Smooth muscle cell (in vitro differentiated cells): ENCODE data around the gene KLF4. TPM values are rescaled to one million over a fixed set of nuclear protein-coding genes. Genes with fewer than 3 reads are reported as not detected.

Experiments
- DNase-seq: peaks from one replicate; lab custom pipeline; 2025; ENCODE audit not compliant: unreplicated experiment; lab: John Stamatoyannopoulos, UW
- H2AFZ ChIP-seq: fragments of 200-600 bp; sonication (generic); 2 replicates; pipeline ENCODE4 v1.6.0; 2016; ENCODE audit warnings: antibody characterized with exemption, low read depth, mild to moderate bottlenecking
- H3F3A ChIP-seq: fragments of 200-600 bp; sonication (generic); 2 replicates; pipeline ENCODE4 v1.6.0; 2017; ENCODE audit warnings: antibody characterized with exemption, low read depth
- H3K27ac ChIP-seq: fragments of 200-600 bp; sonication (generic); 2 replicates; pipeline ENCODE4 v1.5.1; 2016; ENCODE audit warnings: low read depth, mild to moderate bottlenecking
- H3K27me3 ChIP-seq: fragments of 200-600 bp; sonication (generic); 2 replicates; pipeline ENCODE4 v1.6.1; 2016; ENCODE audit warnings: low read depth, mild to moderate bottlenecking
- H3K36me3 ChIP-seq: fragments of 200-600 bp; sonication (generic); 2 replicates; pipeline ENCODE4 v1.5.1; 2016; ENCODE audit warnings: low read depth
- H3K4me1 ChIP-seq: fragments of 200-600 bp; sonication (generic); 2 replicates; pipeline ENCODE4 v1.5.1; 2016; ENCODE audit warnings: low read depth
- H3K4me2 ChIP-seq: fragments of 200-600 bp; sonication (generic); 2 replicates; pipeline ENCODE4 v1.6.0; 2016; ENCODE audit warnings: mild to moderate bottlenecking
- H3K4me3 ChIP-seq: fragments of 200-600 bp; sonication (generic); 2 replicates; pipeline ENCODE4 v1.5.1; 2016; ENCODE audit warnings: mild to moderate bottlenecking
- H3K79me2 ChIP-seq: fragments of 200-600 bp; sonication (generic); 2 replicates; pipeline ENCODE4 v1.6.0; 2016; ENCODE audit warnings: low read depth, mild to moderate bottlenecking
- H3K9ac ChIP-seq: fragments of 200-600 bp; sonication (generic); 2 replicates; pipeline ENCODE4 v1.6.0; 2016; ENCODE audit warnings: low read depth
- H3K9me3 ChIP-seq: fragments of 200-600 bp; sonication (generic); replicated peaks from 2 replicates; pipeline ENCODE4 v1.5.1; 2016; ENCODE audit warnings: low read depth
- H4K20me1 ChIP-seq: fragments of 200-600 bp; sonication (generic); 2 replicates; pipeline ENCODE4 v1.6.0; 2016; ENCODE audit warnings: low read depth
- CTCF ChIP-seq: fragments of 200-600 bp; sonication (generic); IDR thresholded peaks from 2 replicates; pipeline ENCODE4 v1.5.1; 2017; ENCODE audit warnings: borderline replicate concordance, mild to moderate bottlenecking, antibody characterized with exemption; ENCODE audit not compliant: insufficient read depth, poor library complexity, severe bottlenecking
- WGBS: methylation state at CpG from one replicate; pipeline ENCODE4 v1.1.7; 2016; ENCODE audit warnings: low lambda C conversion rate; 5-methylcytosine and 5-hydroxymethylcytosine counted together
- polyA plus RNA-seq: library from polyadenylated mRNA; unstranded; fragments of >200 nt; fragmentation: Nextera tagmentation; extraction: Ambion mirVana; gene quantifications from 2 replicates; pipeline ENCODE4 v1.2.1, GENCODE V29; 2016
- total RNA-seq: library from RNA; depleted of rRNA; stranded (reverse); fragments of >200 nt; gene quantifications from 2 replicates; pipeline ENCODE4 v1.2.3, GENCODE V29; 2014

Gene KLF4
- total and polyA plus RNA-seq, 2 experiments from 2014 or later, result 5.1 to 43.6 TPM

DNA sequence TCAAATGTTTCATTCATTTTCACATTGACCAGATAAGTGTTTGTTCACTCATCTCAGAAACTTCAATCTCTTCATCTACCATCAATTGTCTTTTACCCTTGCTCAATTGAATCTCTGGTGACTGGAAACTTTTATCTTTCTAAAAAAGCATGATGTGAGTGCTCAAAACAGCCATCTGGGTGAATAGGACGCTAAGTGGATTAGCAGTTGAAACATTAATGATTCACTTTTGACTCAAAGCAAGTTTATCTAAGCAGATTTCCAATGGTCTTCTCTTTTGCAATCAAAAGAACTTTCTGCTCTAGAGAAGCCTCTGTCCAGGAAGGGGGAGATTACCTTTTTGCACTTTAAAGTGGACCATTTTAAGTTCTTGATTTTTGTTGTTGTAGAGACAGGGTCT is 22.2 kb downstream of the KLF4 start:
- Histone ChIP-seq H3K9me3 (no peaks in the 10 kb centered on the region), H4K20me1 (no peaks in the 10 kb centered on the region), H3K4me1 (peaks cover 4% of the 10 kb centered on the region), H3K36me3 (no peaks in the 10 kb centered on the region), H3K4me3 (no peak overlapping the region), H3K4me2 (no peak overlapping the region), H3K27ac (no peak overlapping the region), H3K79me2 (no peaks in the 10 kb centered on the region), H3F3A (peaks cover 7% of the 10 kb centered on the region), H3K9ac (no peak overlapping the region), H3K27me3 (no peaks in the 10 kb centered on the region), H2AFZ (no peak overlapping the region)
- TF ChIP-seq CTCF, result no peak
- DNase-seq, result no peak
- 16% methylated on average over 1 of the region's 1 CpG for WGBS

- WGBS, result 96% methylated on average over 2 of the region's 2 CpGs
Observed at GRCh38 chr9:107466826-107467225, 22.7 kb downstream of the KLF4 start.

DNA sequence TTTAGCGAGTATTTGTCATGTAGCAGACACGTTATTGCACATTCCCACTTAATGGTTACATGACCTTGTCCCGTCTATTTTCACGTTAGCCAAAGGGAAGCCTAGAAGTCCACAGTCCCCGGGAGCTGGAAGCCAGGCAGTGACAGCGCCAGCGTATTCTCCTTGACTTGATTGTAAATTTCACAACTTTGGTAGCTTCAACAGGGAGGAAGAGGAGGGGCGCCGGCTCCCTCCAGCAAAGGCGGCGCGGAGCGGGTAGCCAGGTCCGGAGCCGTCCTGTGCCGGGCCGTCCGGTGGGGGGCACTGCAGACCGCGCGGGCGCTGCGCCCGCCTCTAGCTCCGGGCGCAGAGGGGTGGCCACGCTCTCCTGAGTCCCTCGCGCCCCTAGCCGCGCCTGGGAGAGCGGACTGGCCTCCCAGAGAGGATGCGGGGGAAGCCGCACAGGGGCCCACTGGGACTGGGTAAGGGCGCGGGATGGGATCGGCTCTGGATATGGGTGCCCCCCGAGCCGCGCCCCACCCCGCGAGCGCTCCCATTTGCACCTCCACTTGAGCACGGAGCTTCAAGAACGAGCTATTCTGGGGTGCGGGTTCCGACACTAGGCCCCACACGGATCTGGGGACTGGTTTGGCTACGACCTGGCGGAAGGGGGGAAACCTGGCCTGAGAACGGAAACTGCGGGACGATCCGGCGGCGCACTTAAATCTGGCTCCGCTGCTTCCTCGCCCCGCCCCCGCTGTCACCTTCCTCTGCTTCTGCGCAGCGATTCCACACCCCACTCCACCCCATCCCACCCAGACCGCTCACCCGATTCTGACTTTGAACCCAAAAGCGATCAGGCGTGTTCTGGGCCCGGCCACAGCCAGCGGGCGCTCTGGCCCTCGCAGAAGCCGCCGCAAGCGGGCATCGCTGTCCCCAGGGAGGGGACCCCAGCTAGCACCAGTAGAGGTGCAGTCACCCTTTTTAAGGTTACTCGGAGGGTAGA is 23.8 kb downstream of the KLF4 start:
- peaks cover 4% of the 10 kb centered on the region for H3K4me1 ChIP-seq
- no peak overlapping the region for H3K27ac ChIP-seq
- H2AFZ ChIP-seq, result peak overlapping the region; percentile 84
- TF ChIP-seq CTCF, result peak; percentile 80
- no peaks in the 10 kb centered on the region for H3K79me2 ChIP-seq
- H3K9ac ChIP-seq, result peak overlapping the region; percentile 22
- peak overlapping the region; percentile 95 for H3K4me2 ChIP-seq
- H3K9me3 ChIP-seq, result no peaks in the 10 kb centered on the region
- H3K27me3 ChIP-seq, result no peaks in the 10 kb centered on the region
- 6% methylated on average over 52 of the region's 75 CpGs for WGBS
- no peaks in the 10 kb centered on the region for H3K36me3 ChIP-seq
- H3K4me3 ChIP-seq, result peak overlapping the region; percentile 74
- no peaks in the 10 kb centered on the region for H4K20me1 ChIP-seq
- DNase-seq, result peak; percentile 33
- H3F3A ChIP-seq, result peaks cover 7% of the 10 kb centered on the region

More at GRCh38 chr9:107466826-107467225, 22.7 kb downstream of the KLF4 start:
- Histone ChIP-seq H3K27ac (no peak overlapping the region), H3K36me3 (no peaks in the 10 kb centered on the region), H2AFZ (no peak overlapping the region), H3K9ac (no peak overlapping the region), H3K79me2 (no peaks in the 10 kb centered on the region), H4K20me1 (no peaks in the 10 kb centered on the region), H3K27me3 (no peaks in the 10 kb centered on the region), H3K4me3 (no peak overlapping the region), H3K9me3 (no peaks in the 10 kb centered on the region), H3F3A (peaks cover 7% of the 10 kb centered on the region), H3K4me2 (no peak overlapping the region), H3K4me1 (peaks cover 4% of the 10 kb centered on the region)
- DNase-seq, result no peak
- TF ChIP-seq CTCF, result no peak
